ENCODE measurements around the gene RUFY1. TPM values are rescaled to one million over a fixed set of nuclear protein-coding genes. Genes with fewer than 3 reads are reported as not detected.

Gene RUFY1
- total and polyA plus RNA-seq, 10 of the 15 experiments (the other 5 are each of a cell fraction or from before 2014, with no cell fraction given) = 5.7 to 36.3 (median 24.5) TPM

- Histone ChIP-seq H3K4me3 (no peak overlapping the region), H3K9ac (ENCODE audit: control insufficient read depth, insufficient read depth, low read length) (no peak overlapping the region), H3K79me2 (ENCODE audit: control insufficient read depth, insufficient read depth, low read length) (no peaks in the 10 kb centered on the region), H3K27me3 (replicated peaks in 1 of 2; ENCODE audit: control insufficient read depth in 2 of 2, insufficient read depth in 2 of 2, low read length in 1 of 2) (no peaks in the 10 kb centered on the region), H3K4me1 (ENCODE audit: control insufficient read depth, insufficient read depth, low read length) (no peaks in the 10 kb centered on the region), H3K36me3 (ENCODE audit: control insufficient read depth in 2 of 2, insufficient read depth in 2 of 2, low read length in 1 of 2) (peaks cover 10 to 25% of the 10 kb centered on the region in 2 experiments), H2AFZ (ENCODE audit: control insufficient read depth, low read depth, low read length) (no peak overlapping the region), H3K9me3 (replicated peaks; ENCODE audit: control insufficient read depth, insufficient read depth, low read length) (no peaks in the 10 kb centered on the region), H4K20me1 (ENCODE audit: control insufficient read depth, insufficient read depth) (0 out of 2 replicates have a peak, but pooled peaks cover 2% of the 10 kb centered on the region), H3K4me2 (ENCODE audit: control insufficient read depth, insufficient read depth) (no peak overlapping the region), H3K27ac (ENCODE audit: control insufficient read depth, insufficient read depth) (no peak overlapping the region)
- WGBS (ENCODE audit: insufficient coverage, insufficient replicate concordance, low lambda C conversion rate, missing lambda C conversion rate) = 88% methylated on average over 21 of the region's 21 CpGs
- FAIRE-seq (no peak), DNase-seq (ENCODE audit: low read depth, low spot score) (no peak), ATAC-seq (no peak; the same call in 2 of the 3 replicates)
- ChIA-PET POLR2A (interaction anchor here (1.0 kb wide), 1 partner anchor 17 kb away, joined by 3 read pairs; the partner anchor contains the start of gene HNRNPH1), SMC1A (ENCODE audit: uncharacterized antibody, unreplicated experiment) (interaction anchor here (1.2 kb wide), 1 partner anchor 64 kb away, joined by 3 read pairs; no protein-coding TSS in a partner anchor), CTCF (no interaction called here), RAD21 (ENCODE audit: unreplicated experiment) (no interaction called here)
- no TSS peak for BruUV-seq (replicated peaks)
- in situ Hi-C loops (cut with MboI) = no loop called here
- TF ChIP-seq CHD4 (IDR thresholded peaks at IDR 0.05) = no peak
- peak; percentile 22 for TF ChIP-seq POLR2A (IDR thresholded peaks at IDR 0.05; ENCODE audit: low read depth, low read length)
- peak; percentile 13 for TF ChIP-seq POLR2AphosphoS5 (IDR thresholded peaks at IDR 0.05; ENCODE audit: low read length)
- intact Hi-C loops (cut with micrococcal nuclease; ENCODE audit: unreplicated experiment) = no loop called here
Observed at GRCh38 chr5:179606071-179606909, 55.9 kb downstream of the RUFY1 start.

DNA sequence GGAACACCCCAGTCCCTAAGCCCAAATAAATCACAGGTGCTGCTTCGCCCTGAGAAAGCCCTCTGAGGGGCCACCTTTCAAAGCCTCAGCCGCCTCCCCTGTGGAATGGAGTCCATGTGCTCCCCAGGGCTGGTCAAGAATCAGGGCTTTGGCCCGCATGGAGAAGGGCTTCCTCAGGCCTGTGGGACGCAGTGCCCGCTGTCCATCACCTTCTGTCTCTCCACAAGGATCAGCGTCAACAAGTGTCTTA lies 56.5 kb downstream of the RUFY1 start:
- no peaks in the 10 kb centered on the region for H3K79me2 ChIP-seq (ENCODE audit: control insufficient read depth, insufficient read depth, low read length)
- ATAC-seq = no peak
- H3K4me2 ChIP-seq (ENCODE audit: control insufficient read depth, insufficient read depth) = no peak overlapping the region
- SMC1A ChIA-PET (ENCODE audit: uncharacterized antibody, unreplicated experiment) = interaction anchor here (1.2 kb wide), 1 partner anchor 65 kb away, joined by 3 read pairs; no protein-coding TSS in a partner anchor
- H4K20me1 ChIP-seq (ENCODE audit: control insufficient read depth, insufficient read depth) = 0 out of 2 replicates have a peak, but pooled peaks cover 2% of the 10 kb centered on the region
- no peak overlapping the region for H2AFZ ChIP-seq (ENCODE audit: control insufficient read depth, low read depth, low read length)
- TF ChIP-seq, protein P1, sequence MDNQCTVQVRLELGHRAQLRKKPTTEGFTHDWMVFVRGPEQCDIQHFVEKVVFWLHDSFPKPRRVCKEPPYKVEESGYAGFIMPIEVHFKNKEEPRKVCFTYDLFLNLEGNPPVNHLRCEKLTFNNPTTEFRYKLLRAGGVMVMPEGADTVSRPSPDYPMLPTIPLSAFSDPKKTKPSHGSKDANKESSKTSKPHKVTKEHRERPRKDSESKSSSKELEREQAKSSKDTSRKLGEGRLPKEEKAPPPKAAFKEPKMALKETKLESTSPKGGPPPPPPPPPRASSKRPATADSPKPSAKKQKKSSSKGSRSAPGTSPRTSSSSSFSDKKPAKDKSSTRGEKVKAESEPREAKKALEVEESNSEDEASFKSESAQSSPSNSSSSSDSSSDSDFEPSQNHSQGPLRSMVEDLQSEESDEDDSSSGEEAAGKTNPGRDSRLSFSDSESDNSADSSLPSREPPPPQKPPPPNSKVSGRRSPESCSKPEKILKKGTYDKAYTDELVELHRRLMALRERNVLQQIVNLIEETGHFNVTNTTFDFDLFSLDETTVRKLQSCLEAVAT (IDR thresholded peaks at IDR 0.05) = no peak
- CTCF ChIA-PET = no interaction called here
- intact Hi-C loops (cut with micrococcal nuclease; ENCODE audit: unreplicated experiment) (no loop called here), in situ Hi-C loops (cut with MboI) (no loop called here)
- no peaks in the 10 kb centered on the region for H3K4me1 ChIP-seq (ENCODE audit: control insufficient read depth, insufficient read depth, low read length)
- no peaks in the 10 kb centered on the region for H3K27me3 ChIP-seq (replicated peaks in 1 of 2; ENCODE audit: control insufficient read depth in 2 of 2, insufficient read depth in 2 of 2, low read length in 1 of 2)
- no peak for DNase-seq (ENCODE audit: low read depth, low spot score)
- no TSS peak for BruUV-seq (replicated peaks)
- H3K9me3 ChIP-seq (replicated peaks; ENCODE audit: control insufficient read depth, insufficient read depth, low read length) = no peaks in the 10 kb centered on the region
- no peak overlapping the region for H3K27ac ChIP-seq (ENCODE audit: control insufficient read depth, insufficient read depth)
- H3K4me3 ChIP-seq = no peak overlapping the region
- POLR2A ChIA-PET = interaction anchor here (1.0 kb wide), 1 partner anchor 17 kb away, joined by 3 read pairs; the partner anchor contains the start of gene HNRNPH1
- no peak overlapping the region for H3K9ac ChIP-seq (ENCODE audit: control insufficient read depth, insufficient read depth, low read length)
- RAD21 ChIA-PET (ENCODE audit: unreplicated experiment) = no interaction called here
- no peak for FAIRE-seq
- WGBS (ENCODE audit: insufficient coverage, insufficient replicate concordance, low lambda C conversion rate, missing lambda C conversion rate) = 88% methylated on average over 6 of the region's 6 CpGs
- peaks cover 11 to 23% of the 10 kb centered on the region in 2 experiments for H3K36me3 ChIP-seq (ENCODE audit: control insufficient read depth in 2 of 2, insufficient read depth in 2 of 2, low read length in 1 of 2)

All from GM12878 (cell line).